NOMO-1 (cell line): ENCODE results near the gene SEMA4D.
A peak's percentile ranks its signal among the peaks of the same experiment; 100 is the strongest.
"Not testable (repeated sequence)": the region's sequence is repeated elsewhere in the genome, so short reads cannot be mapped to it uniquely, and the experiment has no call there.

ENCODE experiments used
- DNase-seq, 2 experiments: peaks; one replicate each; lab custom pipeline; 2025; ENCODE audit not compliant: unreplicated experiment in 2 of 2; lab: John Stamatoyannopoulos, UW

The SEMA4D gene

GRCh38 chr9:89483592-89484474, 14.1 kb downstream of the SEMA4D start:
- DNase-seq: no peak

- DNase-seq: no peak
Measured at GRCh38 chr9:89482901-89483361, 15.0 kb downstream of the SEMA4D start.

GRCh38 chr9:89482056-89482851, 15.7 kb downstream of the SEMA4D start:
- DNase-seq: no peak

GRCh38 chr9:89481538-89481915, 16.4 kb downstream of the SEMA4D start:
- DNase-seq: no peak

GRCh38 chr9:89480825-89481537, 16.9 kb downstream of the SEMA4D start:
- DNase-seq: no peak

GRCh38 chr9:89480372-89480771, 17.5 kb downstream of the SEMA4D start:
- DNase-seq: not testable (repeated sequence)

GRCh38 chr9:89479669-89480011, 18.3 kb downstream of the SEMA4D start:
- DNase-seq: not testable (repeated sequence)

GRCh38 chr9:89478821-89479668, 18.9 kb downstream of the SEMA4D start:
- no peak for DNase-seq

GRCh38 chr9:89477811-89478630, 19.9 kb downstream of the SEMA4D start:
- DNase-seq: peak in 1 of 2 experiments; percentile 27

- no peak for DNase-seq
Measured at GRCh38 chr9:89477384-89477783, 20.5 kb downstream of the SEMA4D start.

GRCh38 chr9:89476546-89476945, 21.4 kb downstream of the SEMA4D start:
- no peak for DNase-seq

- no peak for DNase-seq
Measured at GRCh38 chr9:89475891-89476440, 21.9 kb downstream of the SEMA4D start.

GRCh38 chr9:89474939-89475338, 23.0 kb downstream of the SEMA4D start:
- DNase-seq: no peak

GRCh38 chr9:89473762-89474469, 24.0 kb downstream of the SEMA4D start:
- no peak for DNase-seq

GRCh38 chr9:89471796-89472320, 26.1 kb downstream of the SEMA4D start:
- DNase-seq: not testable (repeated sequence)

GRCh38 chr9:89471390-89471789, 26.5 kb downstream of the SEMA4D start:
- DNase-seq: no peak

GRCh38 chr9:89470224-89470839, 27.6 kb downstream of the SEMA4D start:
- DNase-seq: no peak

GRCh38 chr9:89469003-89469402, 28.9 kb downstream of the SEMA4D start:
- no peak for DNase-seq
